ENCODE data around the gene UVSSA.

UVSSA gene

GRCh38 chr4:1350169-1350520 is 3.1 kb downstream of the UVSSA start:
- no peak for DNase-seq

DNA sequence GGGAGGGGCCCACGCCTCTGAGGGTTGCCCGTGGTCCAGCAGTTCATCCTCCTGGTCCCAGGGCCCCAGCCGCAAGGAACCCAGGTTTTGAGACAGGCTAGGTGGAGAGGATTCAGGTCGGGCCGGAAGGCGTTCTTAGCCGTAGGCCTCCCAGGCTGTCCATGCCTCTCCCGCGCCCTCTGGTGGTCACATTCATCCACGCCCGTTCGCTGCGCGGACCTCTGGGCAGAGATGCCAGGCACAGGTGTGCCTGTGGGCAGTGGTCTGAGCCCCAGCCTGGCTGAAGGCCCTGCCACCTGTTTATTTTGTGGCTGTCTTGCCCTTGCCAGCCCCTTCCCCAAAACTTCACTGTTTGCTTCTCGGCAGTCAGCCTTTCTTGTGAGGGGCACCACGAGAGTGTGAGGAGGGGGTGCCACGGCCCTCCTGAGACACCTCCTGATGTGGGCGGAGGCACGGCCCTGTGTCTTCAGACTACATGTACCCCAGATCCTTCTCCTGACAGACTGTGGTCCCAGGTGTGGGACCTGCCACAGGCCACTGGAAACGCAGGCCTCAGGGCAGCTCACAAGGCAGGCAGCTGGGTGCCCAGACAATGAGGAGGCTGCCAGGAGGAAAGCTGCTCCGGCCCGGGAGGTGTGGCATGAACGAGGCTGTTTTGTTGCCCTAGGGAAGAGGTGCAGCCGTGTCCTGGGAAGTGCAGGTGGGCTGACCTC is 5.0 kb downstream of the UVSSA start:
- peak; percentile 85 for DNase-seq

DNA sequence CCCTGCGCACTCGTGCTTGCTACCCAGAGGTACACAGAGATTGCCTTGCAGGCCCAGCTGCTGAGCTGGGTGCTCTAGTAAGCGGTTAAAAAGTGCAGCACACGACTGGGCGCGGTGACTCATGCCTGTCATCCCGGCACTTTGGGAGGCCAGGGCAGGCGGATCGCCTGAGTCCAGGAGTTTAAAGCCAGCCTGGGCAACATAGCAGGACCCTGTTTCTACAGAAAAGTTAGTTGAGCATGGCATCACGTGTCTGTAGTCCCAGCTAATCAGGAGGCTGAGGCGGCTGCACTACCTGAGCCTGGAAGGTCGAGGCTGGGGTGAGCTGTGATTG is 5.5 kb downstream of the UVSSA start:
- DNase-seq = no peak

DNA sequence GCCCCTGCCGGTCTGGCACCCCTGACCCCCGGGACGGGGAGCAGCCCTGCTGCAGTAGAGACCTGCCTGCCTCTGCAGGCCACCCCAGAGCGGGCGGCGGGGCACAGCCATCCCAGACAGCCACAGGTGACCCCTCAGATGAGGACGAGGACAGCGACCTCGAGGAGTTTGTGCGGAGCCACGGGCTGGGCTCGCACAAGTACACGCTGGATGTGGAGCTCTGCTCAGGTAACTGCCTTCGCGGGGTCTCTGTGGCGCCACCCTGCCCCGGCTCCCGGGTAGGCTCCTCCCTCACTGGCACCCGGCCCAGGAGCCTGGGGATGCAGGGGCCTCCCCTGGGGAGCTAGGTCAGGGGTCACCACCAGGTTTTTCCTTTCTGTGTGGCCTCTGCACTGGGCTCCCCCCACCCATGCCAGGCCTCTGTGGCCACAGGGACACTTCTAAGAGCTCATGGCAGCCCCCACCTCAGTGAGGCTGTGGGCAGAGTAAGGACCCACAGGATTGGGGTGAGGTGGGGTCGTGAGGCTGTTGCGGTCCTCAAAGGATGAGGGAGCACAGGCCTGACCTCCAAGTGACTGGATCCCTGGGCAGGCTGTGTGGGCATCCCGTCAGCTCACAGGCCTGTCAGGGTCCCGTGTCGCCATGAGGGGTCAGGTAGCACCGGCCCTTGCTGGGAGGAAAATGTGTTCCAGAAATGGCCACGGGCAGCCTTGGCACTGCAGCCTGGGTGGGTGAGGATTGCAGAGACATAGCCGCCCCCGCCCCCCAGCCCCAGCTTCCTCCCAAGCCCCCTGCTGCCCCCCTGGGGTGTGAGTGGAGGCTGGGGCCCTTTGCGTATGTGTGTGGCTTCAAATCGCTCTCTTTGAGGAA is 6.4 kb downstream of the UVSSA start:
- no peak for DNase-seq

GRCh38 chr4:1354136-1354982 is 7.4 kb downstream of the UVSSA start:
- DNase-seq = no peak

- no peak for DNase-seq
Measured at GRCh38 chr4:1354983-1355275, 7.9 kb downstream of the UVSSA start.

DNA sequence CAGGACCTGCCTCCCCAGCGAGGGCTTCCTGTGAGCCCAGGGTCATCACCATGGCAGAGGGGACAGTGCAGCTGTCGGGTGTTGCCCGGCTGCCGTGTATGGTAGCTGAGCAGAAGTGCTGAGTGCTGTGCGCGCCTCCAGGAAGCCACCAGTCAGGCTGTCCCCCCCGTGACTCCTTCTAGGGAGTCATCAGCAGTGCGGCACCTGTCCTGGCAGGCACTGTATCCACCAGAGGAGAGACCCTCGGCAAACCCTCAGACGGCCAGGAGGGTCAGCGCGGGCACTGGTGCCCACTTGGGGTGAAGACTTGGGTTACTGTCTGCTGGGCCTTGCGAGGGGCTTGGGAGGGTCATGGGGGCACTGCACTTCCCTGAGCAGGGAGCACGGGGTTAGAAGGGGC is 8.4 kb downstream of the UVSSA start:
- no peak for DNase-seq

DNA sequence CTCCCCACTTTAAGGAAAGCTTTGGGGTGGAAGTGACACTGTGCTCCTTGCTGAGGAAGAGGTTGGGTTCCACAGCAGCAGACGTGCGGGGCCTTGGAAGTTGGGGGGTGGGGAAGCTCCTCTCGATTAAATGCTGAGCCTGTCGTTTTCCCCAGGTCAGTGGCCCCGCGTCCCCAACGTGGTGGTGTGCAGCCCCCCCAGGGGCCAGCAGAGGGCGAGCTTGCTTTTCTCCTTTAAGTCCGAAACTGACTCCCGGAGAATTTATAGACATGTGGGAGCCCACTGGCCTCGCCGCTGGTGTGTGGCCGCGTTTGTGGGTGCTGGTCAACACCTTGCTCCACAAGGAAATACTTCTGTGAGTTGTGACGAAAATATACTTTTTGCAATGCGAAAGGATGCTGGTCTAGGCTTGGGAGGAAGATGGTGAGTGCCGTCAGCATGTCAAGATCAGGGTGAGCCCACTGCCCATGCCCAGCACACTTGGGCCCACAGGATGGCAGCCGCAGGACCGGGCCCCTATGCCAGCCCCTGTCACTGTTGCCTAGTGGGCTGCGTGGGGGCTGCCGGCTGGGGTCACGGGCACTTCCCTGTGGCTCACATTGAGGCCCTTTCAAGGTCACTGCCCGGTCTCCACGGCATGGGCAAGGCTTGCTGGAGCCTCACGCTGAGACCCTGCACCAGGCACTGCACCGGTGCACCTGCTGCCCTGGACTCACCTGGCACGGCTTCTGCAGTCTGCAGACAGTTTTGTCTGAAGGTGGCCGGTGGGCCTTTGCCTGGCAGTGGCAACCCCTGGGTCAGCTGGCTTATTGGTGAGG is 9.4 kb downstream of the UVSSA start:
- DNase-seq = peak; percentile 67

DNA sequence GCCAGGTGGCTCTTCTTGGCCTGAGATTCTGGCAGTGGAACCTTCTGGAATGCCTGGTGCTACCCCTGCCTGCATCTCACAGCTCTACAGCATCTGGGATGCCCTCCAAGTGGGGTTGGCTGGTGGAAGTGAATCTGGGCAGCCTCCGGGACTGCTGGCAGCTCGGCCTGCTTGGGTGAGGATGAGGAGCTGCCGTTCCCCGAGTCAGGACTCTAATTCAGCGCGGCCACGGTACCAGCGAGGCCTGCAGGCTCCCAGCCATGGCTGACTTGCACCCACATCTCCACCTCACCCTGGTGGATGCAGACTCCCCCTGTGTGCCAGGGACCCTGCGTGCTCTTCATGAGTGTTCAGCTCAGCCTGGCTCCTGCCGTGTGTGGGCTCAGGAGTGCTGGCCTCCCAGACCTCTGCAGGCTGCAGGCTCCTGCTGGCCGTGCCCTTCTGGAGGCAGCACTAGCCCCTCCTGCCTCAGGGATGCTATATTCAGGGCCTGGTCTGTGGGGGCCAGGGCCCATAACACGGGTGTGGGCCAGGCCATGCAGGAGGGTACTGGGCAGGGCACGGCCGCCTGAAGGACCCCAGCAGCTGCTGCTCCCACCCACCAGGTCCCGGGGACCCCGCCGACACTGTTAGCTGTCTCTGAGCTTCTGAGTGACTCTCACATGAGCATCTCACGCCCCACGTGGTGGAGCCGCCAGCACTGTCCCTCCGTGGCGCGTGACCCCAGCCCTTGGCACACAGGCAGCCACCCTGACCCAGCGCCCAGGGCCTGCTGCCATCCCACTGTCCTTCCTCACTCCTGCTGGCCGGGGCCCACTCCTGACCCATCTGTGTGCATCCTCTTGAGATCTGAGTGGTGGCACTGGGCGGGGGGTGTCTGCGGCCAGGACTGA is 10.6 kb downstream of the UVSSA start:
- DNase-seq = no peak

GRCh38 chr4:1358421-1359143 is 11.6 kb downstream of the UVSSA start:
- DNase-seq = no peak

DNA sequence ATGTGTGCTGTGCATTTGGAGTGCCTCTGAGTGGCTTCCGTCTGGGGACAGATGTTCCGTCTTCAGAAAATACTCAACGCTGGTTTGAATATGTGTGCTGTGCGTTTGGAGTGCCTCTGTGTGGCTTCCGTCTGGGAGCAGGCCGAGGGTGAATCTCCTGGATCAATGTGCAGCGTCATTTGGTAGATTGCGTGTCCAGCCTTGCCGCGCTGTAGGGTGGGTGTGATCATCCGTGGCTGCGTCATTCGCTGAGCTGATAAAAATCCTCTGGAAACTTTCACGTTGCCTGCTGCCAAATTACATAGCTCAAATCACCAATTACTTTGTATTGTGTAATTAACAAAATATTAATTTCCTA is 12.1 kb downstream of the UVSSA start:
- no peak for DNase-seq

GRCh38 chr4:1359976-1360375 is 13.0 kb downstream of the UVSSA start:
- no peak for DNase-seq

- no peak for DNase-seq
Measured at GRCh38 chr4:1360423-1361283, 13.6 kb downstream of the UVSSA start.

DNA sequence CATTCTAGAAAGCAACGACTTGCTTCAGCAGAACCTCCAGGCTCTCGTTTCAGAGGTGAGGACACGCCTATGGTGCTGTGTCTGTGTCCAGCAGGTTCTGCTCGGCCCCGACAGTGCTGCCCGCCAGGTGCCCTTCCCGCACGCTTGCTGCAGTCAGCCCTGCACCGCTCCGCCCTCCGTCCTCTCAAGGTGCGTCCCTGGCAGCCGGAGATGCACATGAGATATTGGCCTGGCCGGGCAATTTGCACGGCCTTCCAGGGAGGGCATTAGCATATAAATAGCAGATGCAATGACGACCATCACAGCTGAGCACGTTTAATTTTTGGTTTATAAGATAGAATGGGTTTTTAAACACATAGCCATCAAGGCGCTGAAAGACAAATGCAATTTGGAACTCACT is 14.4 kb downstream of the UVSSA start:
- no peak for DNase-seq

- no peak for DNase-seq
Measured at GRCh38 chr4:1362046-1362445, 15.0 kb downstream of the UVSSA start.

- no peak for DNase-seq
Measured at GRCh38 chr4:1362521-1362920, 15.5 kb downstream of the UVSSA start.

DNA sequence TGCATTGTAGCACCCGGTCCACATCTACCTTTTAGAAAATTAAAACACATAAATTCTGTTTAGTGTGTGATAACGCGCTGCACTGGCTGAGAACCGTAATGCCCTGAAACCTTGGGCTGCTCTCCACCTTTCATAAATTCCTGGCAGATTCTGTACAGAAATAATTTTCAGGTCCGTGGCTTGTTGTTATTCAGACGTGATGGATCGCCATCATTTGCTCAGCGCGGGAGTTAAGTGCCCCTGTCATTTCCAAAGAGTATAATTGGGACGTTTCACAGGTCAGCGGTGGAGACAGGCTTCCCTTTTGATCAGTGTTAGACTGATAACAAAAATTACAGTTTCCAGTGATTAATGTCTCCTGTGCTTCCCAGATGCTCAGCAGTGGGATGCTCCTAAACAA is 16.5 kb downstream of the UVSSA start:
- DNase-seq = no peak

- no peak for DNase-seq
Measured at GRCh38 chr4:1364217-1364616, 17.2 kb downstream of the UVSSA start.

- no peak for DNase-seq
Measured at GRCh38 chr4:1364748-1365147, 17.7 kb downstream of the UVSSA start.
